ENCODE measurements around the gene PGAP6.

PGAP6 gene

GRCh38 chr16:404971-405486 lies 23.3 kb upstream of the PGAP6 start:
- DNase-seq = no peak
- peaks cover 0 to 18% (median 13%) of the 10 kb centered on the region in 4 donors for H3K4me1 ChIP-seq
- H3K36me3 ChIP-seq = peaks cover 0 to 26% (median 4%) of the 10 kb centered on the region in 3 donors
- H3K27ac ChIP-seq = no peak overlapping the region
- no peaks in the 10 kb centered on the region for H3K9me3 ChIP-seq
- no peak overlapping the region for H3K4me3 ChIP-seq
- TF ChIP-seq CTCF (IDR thresholded peaks at IDR 0.05) = no peak
- no peaks in the 10 kb centered on the region for H3K27me3 ChIP-seq
- intact Hi-C loops (cut with DNase I; ENCODE audit: low total_unique reads) = loop anchor here (5.0 kb wide), 1 partner anchor 53 kb away; the partner anchor contains the start of gene AXIN1

- H3K27me3 ChIP-seq = no peaks in the 10 kb centered on the region
- peaks cover 0 to 28% (median 20%) of the 10 kb centered on the region in 4 donors for H3K4me1 ChIP-seq
- H3K4me3 ChIP-seq = peak within 1 kb of the TSS; percentile 69 to 87
- TF ChIP-seq CTCF (IDR thresholded peaks at IDR 0.05) = peak; percentile 39 to 41
- H3K27ac ChIP-seq = peak within 1 kb of the TSS; percentile 83 to 95
- peak; percentile 94 to 97 for DNase-seq
- intact Hi-C loops (cut with DNase I; ENCODE audit: low total_unique reads) = loop anchor here (5.0 kb wide), 1 partner anchor 49 kb away; the partner anchor contains the start of gene AXIN1
- H3K36me3 ChIP-seq = peaks cover 0 to 19% (median 0%) of the 10 kb centered on the region in 3 donors
- no peaks in the 10 kb centered on the region for H3K9me3 ChIP-seq
Measured at GRCh38 chr16:401468-402348, 19.9 kb upstream of the PGAP6 start, which contains the start of gene DECR2. Gene DECR2, plus strand, starts transcription at chr16:401885. Its CDS starts 79 bp downstream, at chr16:401964.

- intact Hi-C loops (cut with DNase I; ENCODE audit: low total_unique reads) = loop anchor here (5.0 kb wide), 1 partner anchor 48 kb away; the partner anchor contains the start of gene AXIN1
- H3K4me3 ChIP-seq = peak overlapping the region; percentile 69 to 87
- no peak for TF ChIP-seq CTCF (IDR thresholded peaks at IDR 0.05)
Measured at GRCh38 chr16:400061-400591, 18.3 kb upstream of the PGAP6 start.

GRCh38 chr16:399340-400019 lies 17.7 kb upstream of the PGAP6 start:
- DNase-seq = no peak
- no peaks in the 10 kb centered on the region for H3K27me3 ChIP-seq
- H3K9me3 ChIP-seq = no peaks in the 10 kb centered on the region
- no peak overlapping the region for H3K4me3 ChIP-seq
- H3K27ac ChIP-seq = no peak overlapping the region
- peaks cover 0 to 34% (median 20%) of the 10 kb centered on the region in 4 donors for H3K4me1 ChIP-seq
- intact Hi-C loops (cut with DNase I; ENCODE audit: low total_unique reads) = loop anchor here (5.0 kb wide), 1 partner anchor 47 kb away; the partner anchor contains the start of gene AXIN1
- no peak for TF ChIP-seq CTCF (IDR thresholded peaks at IDR 0.05)
- H3K36me3 ChIP-seq = peaks cover 0 to 17% (median 0%) of the 10 kb centered on the region in 3 donors

More at GRCh38 chr16:400061-400591, 18.3 kb upstream of the PGAP6 start:
- Histone ChIP-seq H3K27me3 (no peaks in the 10 kb centered on the region), H3K27ac (peak overlapping the region; percentile 83 to 95), H3K9me3 (no peaks in the 10 kb centered on the region), H3K36me3 (peaks cover 0 to 17% (median 0%) of the 10 kb centered on the region in 3 donors), H3K4me1 (peaks cover 0 to 34% (median 20%) of the 10 kb centered on the region in 4 donors)
- DNase-seq = no peak
